ENCODE data around the gene BIRC2.
"Not testable (repeated sequence)": the region's sequence is repeated elsewhere in the genome, so short reads cannot be mapped to it uniquely, and the experiment has no call there.

BIRC2 gene

GRCh38 chr11:102367364-102367763, 20.4 kb downstream of the BIRC2 start:
- DNase-seq (ENCODE audit: extremely low read depth, low read depth), result no peak
- no peak overlapping the region for H3K4me3 ChIP-seq (replicated peaks; ENCODE audit: low read depth, low read length)
- no peak for TF ChIP-seq CTCF (IDR thresholded peaks at IDR 0.05; ENCODE audit: low read depth, low read length, missing control alignments)

- TF ChIP-seq CTCF (IDR thresholded peaks at IDR 0.05; ENCODE audit: low read depth, low read length, missing control alignments), result no peak
- no peak overlapping the region for H3K4me3 ChIP-seq (replicated peaks; ENCODE audit: low read depth, low read length)
- DNase-seq (ENCODE audit: extremely low read depth, low read depth), result no peak
Observed at GRCh38 chr11:102368472-102368871, 21.5 kb downstream of the BIRC2 start.

- H3K4me3 ChIP-seq (replicated peaks; ENCODE audit: low read depth, low read length); DNase-seq (ENCODE audit: extremely low read depth, low read depth): not testable (repeated sequence)
Observed at GRCh38 chr11:102374633-102375424, 27.8 kb downstream of the BIRC2 start.

- TF ChIP-seq CTCF (IDR thresholded peaks at IDR 0.05; ENCODE audit: low read depth, low read length, missing control alignments), result no peak
- DNase-seq (ENCODE audit: extremely low read depth, low read depth), result no peak
- no peak overlapping the region for H3K4me3 ChIP-seq (replicated peaks; ENCODE audit: low read depth, low read length)
Observed at GRCh38 chr11:102375720-102376399, 28.8 kb downstream of the BIRC2 start.

GRCh38 chr11:102377891-102378290, 30.9 kb downstream of the BIRC2 start:
- DNase-seq (ENCODE audit: extremely low read depth, low read depth), result no peak
- H3K4me3 ChIP-seq (replicated peaks; ENCODE audit: low read depth, low read length), result no peak overlapping the region
- no peak for TF ChIP-seq CTCF (IDR thresholded peaks at IDR 0.05; ENCODE audit: low read depth, low read length, missing control alignments)

GRCh38 chr11:102378818-102379217, 31.8 kb downstream of the BIRC2 start:
- no peak for DNase-seq (ENCODE audit: extremely low read depth, low read depth)
- TF ChIP-seq CTCF (IDR thresholded peaks at IDR 0.05; ENCODE audit: low read depth, low read length, missing control alignments), result no peak

GRCh38 chr11:102382384-102382783, 35.4 kb downstream of the BIRC2 start:
- no peak for DNase-seq (ENCODE audit: extremely low read depth, low read depth)
- no peak for TF ChIP-seq CTCF (IDR thresholded peaks at IDR 0.05; ENCODE audit: low read depth, low read length, missing control alignments)
- no peak overlapping the region for H3K4me3 ChIP-seq (replicated peaks; ENCODE audit: low read depth, low read length)

More at GRCh38 chr11:102378818-102379217, 31.8 kb downstream of the BIRC2 start:
- H3K4me3 ChIP-seq (replicated peaks; ENCODE audit: low read depth, low read length), result no peak overlapping the region
